Natural killer cell (primary cell): ENCODE measurements around the gene VIPR2. TPM values are rescaled to one million over a fixed set of nuclear protein-coding genes. Genes with fewer than 3 reads are reported as not detected.

Experiments used
- ATAC-seq, 3 donors: fragments of 150-1000 bp in 2 of 3; fragments of 200-7000 bp in 1 of 3; cut with Tn5 transposase; 1 replicate in 1 of 3; 2 replicates in 2 of 3; pipeline ENCODE4 v1.10.0; 2021; ENCODE audit warnings: mild to moderate bottlenecking in 2 of 3, moderate library complexity in 2 of 3
- DNase-seq, 2 donors: peaks; one replicate each; pipeline versions ENCODE4 v3.0.0 to v3.0.0-alpha.2; 2013 to 2021; ENCODE audit warnings: mixed read lengths in 1 of 2
- H3K27ac ChIP-seq: one replicate; pipeline ENCODE4 v1.5.1; 2013; ENCODE audit warnings: mild to moderate bottlenecking, low read length
- H3K27me3 ChIP-seq: one replicate; pipeline ENCODE4 v1.6.1; 2013; ENCODE audit warnings: low read length; ENCODE audit not compliant: control insufficient read depth, insufficient read depth
- H3K36me3 ChIP-seq: one replicate; pipeline ENCODE4 v1.6.1; 2013; ENCODE audit warnings: low read length; ENCODE audit not compliant: control insufficient read depth, insufficient read depth
- H3K4me1 ChIP-seq: one replicate; pipeline ENCODE4 v1.6.1; 2013; ENCODE audit warnings: low read length; ENCODE audit not compliant: control insufficient read depth, insufficient read depth
- H3K4me3 ChIP-seq: one replicate; pipeline ENCODE4 v1.5.1; 2013; ENCODE audit warnings: low read length
- H3K9me3 ChIP-seq: one replicate; pipeline ENCODE4 v1.6.1; 2013; ENCODE audit warnings: low read length; ENCODE audit not compliant: control insufficient read depth, insufficient read depth
- H3K27ac Mint-ChIP-seq, 2 donors: one replicate each; pipeline ENCODE4 v1.8.0; 2022; ENCODE audit warnings: mild to moderate bottlenecking in 2 of 2, mixed read lengths in 2 of 2, moderate library complexity in 1 of 2
- H3K27me3 Mint-ChIP-seq, 2 donors: one replicate each; pipeline ENCODE4 v1.8.0; 2022; ENCODE audit warnings: low read depth in 2 of 2, mixed read lengths in 2 of 2
- H3K36me3 Mint-ChIP-seq: one replicate; pipeline ENCODE4 v1.8.0; 2022; ENCODE audit warnings: mixed read lengths
- H3K4me1 Mint-ChIP-seq, 2 donors: one replicate each; pipeline ENCODE4 v1.8.0; 2022; ENCODE audit warnings: mixed read lengths in 2 of 2
- H3K4me3 Mint-ChIP-seq: one replicate; pipeline ENCODE4 v1.8.0; 2022; ENCODE audit warnings: mild to moderate bottlenecking, moderate library complexity, mixed read lengths
- H3K9me3 Mint-ChIP-seq, 2 donors: one replicate each; pipeline ENCODE4 v1.8.0; 2022; ENCODE audit warnings: mixed read lengths in 2 of 2
- WGBS: methylation state at CpG from one replicate; pipeline ENCODE4 v1.1.7; 2013; ENCODE audit warnings: missing lambda C conversion rate; ENCODE audit not compliant: insufficient coverage; 5-methylcytosine and 5-hydroxymethylcytosine counted together
- intact Hi-C: fragments of 100-400 bp; cut with micrococcal nuclease; formaldehyde crosslinking; loops from one replicate; pipeline ENCODE4 v1.14.2; 2022
- total RNA-seq, 4 donors: library from RNA; stranded (reverse); fragments of 120-200 nt in 1 of 4; gene quantifications; one replicate each; pipeline versions ENCODE4 v1.2.3 to v1.2.4, GENCODE V29; 2013 to 2022
- TF ChIP-seq, protein P1 (sequence below): fragments of 200-600 bp; IDR thresholded peaks from one replicate; pipeline ENCODE4 v1.8.0; 2022; ENCODE audit warnings: antibody characterized with exemption

VIPR2 gene
- total RNA-seq, 3 donors from 2014 or later (not counting 1 experiment from before 2014, with no cell fraction given) = 2.2 to 4.9 (median 4.7) TPM

DNA sequence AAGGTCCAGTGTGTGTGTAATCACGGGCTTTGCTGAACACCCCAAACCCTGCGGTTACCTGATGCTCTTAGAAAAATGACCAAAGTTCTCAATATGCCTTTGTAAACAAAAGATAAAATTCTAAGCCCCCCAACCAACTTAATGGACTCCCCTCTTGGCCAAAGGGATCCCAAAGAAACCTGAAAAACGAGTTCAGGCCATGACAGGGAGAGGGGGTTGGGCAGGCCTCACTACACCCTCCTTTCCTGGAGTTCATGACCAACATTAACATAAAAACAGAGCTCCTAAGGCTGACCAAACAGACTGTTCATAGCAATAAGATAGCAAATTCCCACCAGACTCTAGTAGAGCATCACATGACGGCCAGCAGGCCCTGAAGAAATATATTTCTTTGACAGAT, 3.0 kb upstream of the VIPR2 start:
- 73% methylated on average over 4 of the region's 4 CpGs for WGBS
- Histone ChIP-seq H3K36me3 (no peaks in the 10 kb centered on the region), H3K27me3 (peaks cover 2% of the 10 kb centered on the region), H3K27ac (no peak overlapping the region), H3K9me3 (no peaks in the 10 kb centered on the region), H3K4me3 (no peak overlapping the region), H3K4me1 (peaks cover 12% of the 10 kb centered on the region)
- intact Hi-C loops = loop anchor here (5.0 kb wide), 1 partner anchor 50 kb away; no protein-coding TSS in a partner anchor
- Mint-ChIP-seq H3K9me3 (no peaks in the 10 kb centered on the region), H3K4me1 (peaks cover 0 to 12% of the 10 kb centered on the region in 2 donors), H3K36me3 (no peaks in the 10 kb centered on the region), H3K27ac (no peak overlapping the region), H3K27me3 (peaks cover 0 to 3% of the 10 kb centered on the region in 2 donors), H3K4me3 (no peak overlapping the region)
- DNase-seq (no peak), ATAC-seq (no peak)
- TF ChIP-seq, protein P1, sequence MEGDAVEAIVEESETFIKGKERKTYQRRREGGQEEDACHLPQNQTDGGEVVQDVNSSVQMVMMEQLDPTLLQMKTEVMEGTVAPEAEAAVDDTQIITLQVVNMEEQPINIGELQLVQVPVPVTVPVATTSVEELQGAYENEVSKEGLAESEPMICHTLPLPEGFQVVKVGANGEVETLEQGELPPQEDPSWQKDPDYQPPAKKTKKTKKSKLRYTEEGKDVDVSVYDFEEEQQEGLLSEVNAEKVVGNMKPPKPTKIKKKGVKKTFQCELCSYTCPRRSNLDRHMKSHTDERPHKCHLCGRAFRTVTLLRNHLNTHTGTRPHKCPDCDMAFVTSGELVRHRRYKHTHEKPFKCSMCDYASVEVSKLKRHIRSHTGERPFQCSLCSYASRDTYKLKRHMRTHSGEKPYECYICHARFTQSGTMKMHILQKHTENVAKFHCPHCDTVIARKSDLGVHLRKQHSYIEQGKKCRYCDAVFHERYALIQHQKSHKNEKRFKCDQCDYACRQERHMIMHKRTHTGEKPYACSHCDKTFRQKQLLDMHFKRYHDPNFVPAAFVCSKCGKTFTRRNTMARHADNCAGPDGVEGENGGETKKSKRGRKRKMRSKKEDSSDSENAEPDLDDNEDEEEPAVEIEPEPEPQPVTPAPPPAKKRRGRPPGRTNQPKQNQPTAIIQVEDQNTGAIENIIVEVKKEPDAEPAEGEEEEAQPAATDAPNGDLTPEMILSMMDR = no peak

DNA sequence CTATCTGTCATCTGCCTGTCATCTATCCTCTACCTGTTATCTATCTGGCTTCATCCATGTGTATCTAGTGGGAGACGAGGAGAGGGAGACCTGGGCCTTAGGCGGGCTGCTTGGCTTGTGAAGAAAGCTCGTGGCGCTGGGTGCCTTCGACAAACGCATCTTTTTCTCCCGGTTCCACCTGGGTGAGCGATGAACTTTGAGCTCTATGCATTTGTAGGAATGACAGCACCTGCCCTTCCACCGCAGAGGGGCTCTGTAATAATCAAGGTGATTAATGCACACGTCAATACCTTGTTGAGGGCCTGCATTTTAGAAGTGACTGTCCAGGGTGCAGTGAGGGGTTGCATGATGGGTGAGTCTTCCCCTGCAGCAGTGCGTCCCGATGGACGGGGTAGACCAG, 2.6 kb upstream of the VIPR2 start:
- TF ChIP-seq, protein P1 = no peak
- intact Hi-C loops = loop anchor here (5.0 kb wide), 1 partner anchor 50 kb away; no protein-coding TSS in a partner anchor
- no peak overlapping the region for H3K4me3 Mint-ChIP-seq

DNA sequence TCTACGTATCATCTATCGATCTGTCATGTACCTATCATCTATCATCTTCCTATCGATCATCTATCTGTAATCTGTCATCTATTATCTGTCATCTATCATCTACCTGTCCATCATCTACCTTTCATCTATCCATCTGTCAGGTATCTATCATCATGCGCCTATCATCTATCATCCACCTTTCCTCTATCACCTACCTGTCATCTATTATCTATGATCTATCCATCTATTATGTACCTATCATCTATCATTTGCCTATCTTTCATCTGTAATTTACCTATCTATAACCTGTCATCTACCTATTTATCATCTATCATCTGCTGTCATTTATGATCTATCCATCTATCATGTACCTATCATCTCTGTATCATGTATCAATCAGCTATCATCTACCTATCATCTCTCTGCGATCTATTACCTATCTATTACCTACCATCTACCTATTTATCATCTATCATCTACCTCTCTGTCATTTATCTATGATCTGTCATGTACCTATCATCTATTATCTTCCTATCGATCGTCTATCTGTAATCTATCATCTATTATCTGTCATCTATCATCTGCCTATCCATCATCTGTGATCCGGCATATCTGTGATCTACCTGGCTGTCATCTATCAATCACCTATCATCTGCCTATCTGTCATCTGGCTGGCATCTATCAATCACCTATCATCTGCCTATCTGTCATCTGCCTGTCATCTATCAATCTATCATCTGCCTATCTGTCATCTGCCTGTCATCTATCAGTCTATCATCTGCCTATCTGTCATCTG, 1.6 kb upstream of the VIPR2 start:
- Mint-ChIP-seq H3K9me3 (no peaks in the 10 kb centered on the region), H3K4me1 (peaks cover 0 to 12% of the 10 kb centered on the region in 2 donors), H3K27me3 (peaks cover 0 to 3% of the 10 kb centered on the region in 2 donors), H3K4me3 (no peak overlapping the region), H3K27ac (no peak overlapping the region), H3K36me3 (no peaks in the 10 kb centered on the region)
- H3K36me3 ChIP-seq = no peaks in the 10 kb centered on the region
- WGBS = 97% methylated on average over 8 of the region's 8 CpGs
- H3K4me3 ChIP-seq = no peak overlapping the region
- no peaks in the 10 kb centered on the region for H3K9me3 ChIP-seq
- H3K27me3 ChIP-seq = peaks cover 2% of the 10 kb centered on the region
- DNase-seq (no peak), ATAC-seq (no peak)
- peaks cover 12% of the 10 kb centered on the region for H3K4me1 ChIP-seq
- intact Hi-C loops = loop anchor here (5.0 kb wide), 1 partner anchor 51 kb away; no protein-coding TSS in a partner anchor
- no peak overlapping the region for H3K27ac ChIP-seq
- TF ChIP-seq, protein P1 = no peak

More for the DNA sequence above, 2.6 kb upstream of the VIPR2 start:
- peaks cover 2% of the 10 kb centered on the region for H3K27me3 ChIP-seq
- H3K27me3 Mint-ChIP-seq = peaks cover 0 to 3% of the 10 kb centered on the region in 2 donors
- H3K4me3 ChIP-seq = no peak overlapping the region
- WGBS = 87% methylated on average over 13 of the region's 13 CpGs
- H3K9me3 ChIP-seq = no peaks in the 10 kb centered on the region
- H3K4me1 Mint-ChIP-seq = peaks cover 0 to 12% of the 10 kb centered on the region in 2 donors
- H3K36me3 ChIP-seq = no peaks in the 10 kb centered on the region
- H3K27ac ChIP-seq = no peak overlapping the region
- H3K36me3 Mint-ChIP-seq = no peaks in the 10 kb centered on the region
- ATAC-seq (no peak), DNase-seq (no peak)
- peaks cover 12% of the 10 kb centered on the region for H3K4me1 ChIP-seq
- no peaks in the 10 kb centered on the region for H3K9me3 Mint-ChIP-seq
- no peak overlapping the region for H3K27ac Mint-ChIP-seq
